ES-I3 (cell line): ENCODE measurements around the gene PIANP.

Experiments used
- H3K36me3 ChIP-seq: 2 replicates; pipeline ENCODE4 v1.6.1; 2013; ENCODE audit warnings: mild to moderate bottlenecking, low read length, control low read depth, moderate library complexity; ENCODE audit not compliant: insufficient read depth
- H3K4me1 ChIP-seq: 2 replicates; pipeline ENCODE4 v1.6.1; 2013; ENCODE audit warnings: mild to moderate bottlenecking, control low read depth, low read length; ENCODE audit not compliant: insufficient read depth
- H3K9ac ChIP-seq: 2 replicates; pipeline ENCODE4 v1.6.1; 2013; ENCODE audit warnings: low read depth, mild to moderate bottlenecking, low read length, moderate library complexity
- H3K9me3 ChIP-seq: 2 replicates; pipeline ENCODE4 v1.6.1; 2013; ENCODE audit warnings: mild to moderate bottlenecking, low read length, moderate library complexity; ENCODE audit not compliant: control insufficient read depth, insufficient read depth

PIANP gene

DNA sequence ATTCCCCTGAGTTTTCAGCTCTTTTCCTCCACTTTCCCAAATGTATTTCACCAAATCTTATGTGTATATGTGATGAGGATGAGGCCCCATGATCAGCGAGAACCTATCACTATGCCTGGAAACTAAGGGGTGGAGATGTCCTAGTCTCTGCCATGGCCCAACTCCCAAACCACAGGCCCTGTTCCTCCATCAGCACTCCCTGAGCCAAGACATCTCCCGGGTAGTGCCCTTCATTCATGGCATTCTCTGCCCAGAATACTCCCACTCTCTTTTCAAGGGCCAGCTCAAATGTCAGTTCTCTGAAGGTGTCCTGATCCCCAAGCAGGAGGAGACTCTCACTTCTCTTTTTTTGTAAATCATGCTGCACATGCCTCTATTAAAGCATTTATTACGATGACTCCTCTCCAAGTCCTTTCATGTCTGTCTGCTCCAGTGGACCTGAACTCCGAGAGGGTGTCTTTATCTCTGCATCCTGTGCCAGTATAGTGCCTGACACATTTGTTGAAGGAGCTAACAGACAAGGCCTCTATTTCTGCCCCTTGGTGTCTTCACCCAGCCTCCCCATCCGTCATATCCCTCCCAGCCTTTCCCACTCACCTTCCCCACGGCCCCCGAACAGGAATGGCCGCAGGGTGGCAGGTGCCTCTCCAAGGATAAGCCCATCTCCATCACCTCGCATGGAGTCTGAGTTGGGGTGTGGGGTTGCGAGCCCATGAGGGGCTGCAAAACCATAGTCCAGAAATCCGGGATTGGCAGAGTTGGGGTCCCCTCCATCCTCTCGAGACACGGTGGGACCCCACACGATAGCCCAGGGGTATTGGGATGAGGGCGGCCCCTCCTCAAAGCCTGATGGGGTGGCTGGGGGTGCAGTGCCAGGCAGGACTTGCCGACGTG, 3.7 kb downstream of the PIANP start:
- Histone ChIP-seq H3K4me1 (no peaks in the 10 kb centered on the region), H3K9ac (no peak overlapping the region), H3K9me3 (no peaks in the 10 kb centered on the region), H3K36me3 (no peaks in the 10 kb centered on the region)

DNA sequence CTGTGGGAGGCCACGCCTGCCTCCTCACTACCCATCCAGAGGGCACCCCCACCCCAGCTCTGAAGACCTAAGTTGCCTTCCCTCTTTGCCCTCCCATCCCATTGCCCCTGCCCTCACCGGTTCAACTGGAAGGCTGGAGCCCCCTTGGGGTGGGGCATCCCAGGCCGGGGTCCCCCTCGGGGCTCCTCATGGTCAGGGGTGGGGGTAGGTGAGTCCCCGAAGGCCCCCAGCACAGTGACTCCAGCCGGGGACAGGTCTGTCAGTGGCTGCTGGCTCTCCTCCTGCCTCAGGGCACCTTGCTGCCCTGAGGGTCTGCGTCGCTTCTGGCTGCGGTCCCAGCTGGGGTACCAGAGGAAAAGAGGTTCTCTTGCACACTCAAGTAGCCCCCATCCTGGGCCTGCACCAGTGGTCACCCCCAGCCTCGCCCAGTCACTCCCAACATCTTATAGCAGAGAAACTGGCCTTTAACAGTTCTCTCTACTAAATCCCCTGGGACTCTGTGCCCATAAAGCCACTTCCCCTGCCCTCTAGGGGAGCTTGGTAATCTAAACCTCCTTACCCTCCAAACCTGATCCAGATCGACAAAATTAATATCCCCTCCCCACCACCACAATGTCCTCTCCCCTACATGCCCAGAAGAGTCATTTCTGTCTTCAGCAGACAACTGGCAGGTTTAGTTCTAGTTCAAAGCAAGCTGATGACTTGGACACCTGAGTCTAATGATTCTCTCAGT, 5.1 kb downstream of the PIANP start:
- Histone ChIP-seq H3K9me3 (no peaks in the 10 kb centered on the region), H3K9ac (no peak overlapping the region), H3K36me3 (no peaks in the 10 kb centered on the region), H3K4me1 (no peaks in the 10 kb centered on the region)

GRCh38 chr12:6694701-6695100, 5.9 kb downstream of the PIANP start:
- Histone ChIP-seq H3K9ac (no peak overlapping the region), H3K36me3 (no peaks in the 10 kb centered on the region), H3K9me3 (no peaks in the 10 kb centered on the region), H3K4me1 (0 out of 2 replicates have a peak, but pooled peaks cover 3% of the 10 kb centered on the region)

DNA sequence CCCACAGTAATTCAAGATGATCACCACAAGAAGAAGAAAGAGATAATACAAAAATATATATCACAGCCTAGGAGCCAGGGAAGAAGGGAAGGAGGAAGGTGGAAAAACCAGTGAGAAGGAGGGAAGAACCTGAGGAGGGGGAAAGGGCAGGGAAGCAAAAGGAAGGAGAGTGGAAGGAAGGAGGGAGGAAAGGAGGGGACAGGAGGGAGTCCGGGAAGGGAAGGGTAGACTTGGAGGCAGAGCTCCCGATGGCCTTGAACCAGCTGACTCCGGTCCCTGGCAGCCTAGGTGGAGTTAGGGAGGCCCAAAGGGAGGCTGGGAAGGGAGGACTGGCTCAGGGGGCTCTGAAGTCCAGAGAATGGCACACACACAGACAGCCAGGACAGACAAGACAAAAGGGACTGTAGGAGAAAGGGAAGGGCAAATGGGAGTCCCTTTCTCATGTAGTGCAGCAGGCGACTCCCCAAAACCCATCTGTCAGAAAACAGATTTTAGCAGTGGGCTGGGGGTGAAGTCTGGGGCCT, 6.7 kb downstream of the PIANP start:
- Histone ChIP-seq H3K4me1 (0 out of 2 replicates have a peak, but pooled peaks cover 3% of the 10 kb centered on the region), H3K9ac (no peak overlapping the region), H3K36me3 (no peaks in the 10 kb centered on the region), H3K9me3 (no peaks in the 10 kb centered on the region)

DNA sequence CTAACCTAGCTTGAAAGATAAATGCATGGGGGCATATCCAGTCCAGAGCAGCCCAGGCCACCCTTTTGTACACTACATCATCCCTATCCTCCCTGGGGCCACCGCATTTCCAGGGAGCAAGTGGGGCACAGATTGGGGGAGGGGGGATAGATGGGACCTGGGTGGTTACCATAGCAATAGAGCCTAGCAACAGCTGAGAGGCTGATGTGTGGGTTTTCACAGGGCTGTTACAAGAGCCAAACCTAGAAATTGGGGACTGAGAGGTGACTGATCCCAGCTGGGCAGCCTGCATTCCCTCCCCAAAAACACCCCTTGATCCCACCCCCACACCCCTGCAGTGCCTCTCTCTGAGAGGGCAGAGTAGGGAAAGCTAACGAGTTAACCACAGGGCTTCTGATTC, 7.7 kb downstream of the PIANP start:
- Histone ChIP-seq H3K36me3 (no peaks in the 10 kb centered on the region), H3K9ac (no peak overlapping the region), H3K4me1 (0 out of 2 replicates have a peak, but pooled peaks cover 3% of the 10 kb centered on the region), H3K9me3 (no peaks in the 10 kb centered on the region)

- H3K4me1 ChIP-seq: 0 out of 2 replicates have a peak, but pooled peaks cover 3% of the 10 kb centered on the region
- no peaks in the 10 kb centered on the region for H3K9me3 ChIP-seq
- H3K36me3 ChIP-seq: no peaks in the 10 kb centered on the region
Observed at GRCh38 chr12:6691473-6691872, 9.1 kb downstream of the PIANP start.

GRCh38 chr12:6688999-6689882, 11.4 kb downstream of the PIANP start, which contains the start of gene ZNF384:
ZNF384 (minus strand) TSS chr12:6689375; CDS start chr12:6679520, 9,855 bp downstream.
- no peaks in the 10 kb centered on the region for H3K9me3 ChIP-seq
- H3K36me3 ChIP-seq: no peaks in the 10 kb centered on the region
- 0 out of 2 replicates have a peak, but pooled peaks cover 3% of the 10 kb centered on the region for H3K4me1 ChIP-seq
- peak within 1 kb of the TSS; percentile 97 for H3K9ac ChIP-seq

More at GRCh38 chr12:6691473-6691872, 9.1 kb downstream of the PIANP start:
- H3K9ac ChIP-seq: no peak overlapping the region

- Histone ChIP-seq H3K4me1 (0 out of 2 replicates have a peak, but pooled peaks cover 3% of the 10 kb centered on the region), H3K9ac (peak overlapping the region; percentile 97), H3K36me3 (no peaks in the 10 kb centered on the region), H3K9me3 (no peaks in the 10 kb centered on the region)
Observed at GRCh38 chr12:6688543-6688998, 12.0 kb downstream of the PIANP start.

GRCh38 chr12:6685814-6686213, 14.8 kb downstream of the PIANP start:
- no peak overlapping the region for H3K9ac ChIP-seq
- H3K4me1 ChIP-seq: 0 out of 2 replicates have a peak, but pooled peaks cover 3% of the 10 kb centered on the region
- no peaks in the 10 kb centered on the region for H3K36me3 ChIP-seq

DNA sequence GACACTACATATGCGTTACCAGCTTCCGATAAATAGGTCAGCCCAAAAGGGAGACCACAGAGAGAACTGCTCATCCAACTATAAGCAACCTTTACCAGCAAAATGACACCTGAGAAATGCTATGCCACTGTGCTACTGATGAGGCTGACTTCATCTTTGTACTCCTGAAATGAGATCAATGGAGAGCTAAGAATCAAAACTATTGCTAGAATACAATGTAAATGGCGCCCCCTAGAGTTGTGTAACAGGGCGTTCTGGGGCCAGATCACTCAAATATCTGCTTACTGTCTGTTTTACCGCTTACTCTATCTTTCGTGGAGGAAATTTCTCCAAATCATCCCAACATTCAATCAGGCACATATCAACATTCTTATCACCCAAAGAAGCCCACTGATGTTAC, 16.0 kb downstream of the PIANP start:
- no peaks in the 10 kb centered on the region for H3K9me3 ChIP-seq
- H3K9ac ChIP-seq: no peak overlapping the region
- no peaks in the 10 kb centered on the region for H3K36me3 ChIP-seq
- no peaks in the 10 kb centered on the region for H3K4me1 ChIP-seq

More at GRCh38 chr12:6685814-6686213, 14.8 kb downstream of the PIANP start:
- H3K9me3 ChIP-seq: no peaks in the 10 kb centered on the region

- Histone ChIP-seq H3K4me1 (no peaks in the 10 kb centered on the region), H3K36me3 (peaks cover 36% of the 10 kb centered on the region), H3K9ac (no peak overlapping the region), H3K9me3 (no peaks in the 10 kb centered on the region)
Observed at GRCh38 chr12:6676962-6677361, 23.7 kb downstream of the PIANP start.

DNA sequence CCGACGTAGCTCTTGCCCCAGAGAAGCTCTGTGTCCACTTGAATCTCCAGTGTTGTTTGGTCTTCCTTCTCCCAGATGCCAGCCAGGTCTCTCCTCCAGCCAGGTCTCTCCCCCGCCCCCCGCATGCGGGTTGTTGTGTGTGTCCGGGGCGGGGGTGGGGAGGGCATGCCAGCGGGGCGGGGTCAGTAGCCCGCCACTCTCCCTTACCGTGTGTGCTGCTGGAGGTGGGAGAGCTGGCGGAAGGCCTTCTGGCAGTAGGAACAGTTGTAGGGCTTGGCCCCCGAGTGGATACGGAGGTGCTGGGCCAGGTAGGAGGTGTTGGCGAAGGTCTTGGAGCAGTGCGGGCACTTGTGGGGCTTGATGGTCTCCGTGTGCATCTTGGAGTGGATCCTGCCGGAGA, 28.5 kb downstream of the PIANP start:
- no peak overlapping the region for H3K9ac ChIP-seq
- H3K9me3 ChIP-seq: no peaks in the 10 kb centered on the region
- no peaks in the 10 kb centered on the region for H3K4me1 ChIP-seq
- H3K36me3 ChIP-seq: peaks cover 43% of the 10 kb centered on the region

DNA sequence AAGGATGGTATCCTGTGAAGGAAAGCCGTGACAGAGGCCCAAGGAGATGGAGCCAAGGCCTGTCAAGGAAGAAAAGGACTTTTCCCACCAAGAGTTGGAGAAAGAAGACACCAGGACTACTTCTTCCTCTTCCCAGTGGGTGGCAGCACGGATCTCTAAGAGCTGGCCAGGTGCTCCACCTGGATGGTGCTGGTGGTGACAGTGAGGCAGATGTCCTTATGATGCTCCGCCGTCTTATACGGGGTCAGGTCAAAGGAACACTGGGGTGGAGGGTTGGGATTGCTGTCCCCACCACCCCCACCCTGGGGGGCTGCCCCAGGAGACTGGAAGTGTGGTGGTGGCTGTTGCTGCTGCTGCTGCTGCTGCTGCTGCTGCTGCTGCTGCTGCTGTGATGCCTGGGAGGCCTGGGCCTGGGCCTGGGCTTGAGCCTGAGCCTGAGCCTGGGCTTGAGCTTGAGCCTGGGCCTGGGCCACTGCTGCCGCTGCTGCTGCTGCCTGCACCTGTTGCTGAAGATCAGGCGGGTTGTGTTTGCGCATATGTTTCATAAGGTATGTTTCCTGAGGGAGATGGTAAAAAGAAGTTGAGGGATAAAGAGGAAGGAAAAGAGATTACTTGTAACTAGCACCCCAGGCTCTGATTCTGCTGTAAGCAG, 32.9 kb downstream of the PIANP start:
- no peaks in the 10 kb centered on the region for H3K4me1 ChIP-seq
- H3K9ac ChIP-seq: no peak overlapping the region
- H3K9me3 ChIP-seq: no peaks in the 10 kb centered on the region
- peaks cover 25% of the 10 kb centered on the region for H3K36me3 ChIP-seq
